ENCODE data around the gene PKIG. TPM values are rescaled to one million over a fixed set of nuclear protein-coding genes. Genes with fewer than 3 reads are reported as not detected.

Gene PKIG
- polyA plus RNA-seq, 4 donors: 16.3 to 47.8 (median 36.6) TPM

- H3K4me1 ChIP-seq (ENCODE audit: control insufficient read depth in 3 of 3, insufficient read depth in 2 of 3, low read depth in 1 of 3, low read length in 2 of 3): peaks cover 0 to 5% (median 0%) of the 10 kb centered on the region in 3 donors
- no peak for DNase-seq
- no peak overlapping the region for H3K27ac ChIP-seq (ENCODE audit: low read depth in 1 of 3, low read length in 2 of 3)
- H3K36me3 ChIP-seq (ENCODE audit: control insufficient read depth in 3 of 3, insufficient read depth in 2 of 3, low read depth in 1 of 3, low read length in 3 of 3): peaks cover 2 to 25% (median 3%) of the 10 kb centered on the region in 3 donors
- no peaks in the 10 kb centered on the region for H3K9me3 ChIP-seq (ENCODE audit: control insufficient read depth in 2 of 2, insufficient read depth in 1 of 2, low read depth in 1 of 2, low read length in 1 of 2)
- WGBS, 3 donors: 79 to 85% (median 80%) methylated on average over 3 of the region's 3 CpGs
- FAIRE-seq: no peak
- H3K4me3 ChIP-seq (ENCODE audit: low read depth in 1 of 3, low read length in 3 of 3): no peak overlapping the region
- H3K27me3 ChIP-seq (ENCODE audit: control insufficient read depth in 3 of 3, insufficient read depth in 3 of 3, low read length in 3 of 3): no peaks in the 10 kb centered on the region
Measured at GRCh38 chr20:44592366-44592765, 10.0 kb downstream of the PKIG start.

DNA sequence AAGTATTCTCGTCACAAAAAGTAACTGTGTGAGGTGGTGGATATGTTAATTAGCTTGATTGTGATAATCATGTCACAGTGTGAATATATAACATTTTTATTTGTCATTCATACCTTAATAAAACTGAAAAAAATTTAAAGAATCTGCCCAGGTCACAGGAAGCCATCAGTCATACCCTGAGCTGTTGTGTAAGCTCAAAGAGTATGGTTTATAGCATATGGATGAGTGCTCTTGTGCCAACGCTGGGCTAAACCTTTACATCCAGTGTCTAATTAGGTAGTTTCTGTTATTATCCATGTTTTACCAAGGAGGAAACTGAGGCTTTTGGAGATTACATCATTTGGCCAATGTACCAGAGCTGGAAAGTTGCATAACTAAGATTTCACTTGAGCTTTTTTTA lies 11.4 kb downstream of the PKIG start:
- DNase-seq (no peak), FAIRE-seq (no peak)
- H3K4me1 ChIP-seq (ENCODE audit: control insufficient read depth in 3 of 3, insufficient read depth in 2 of 3, low read depth in 1 of 3, low read length in 2 of 3): peaks cover 0 to 8% (median 0%) of the 10 kb centered on the region in 3 donors
- H3K9me3 ChIP-seq (ENCODE audit: control insufficient read depth in 2 of 2, insufficient read depth in 1 of 2, low read depth in 1 of 2, low read length in 1 of 2): no peaks in the 10 kb centered on the region
- 75 to 88% (median 87%) methylated on average over 2 of the region's 2 CpGs for WGBS, 3 donors
- H3K36me3 ChIP-seq (ENCODE audit: control insufficient read depth in 3 of 3, insufficient read depth in 2 of 3, low read depth in 1 of 3, low read length in 3 of 3): peaks cover 2 to 28% (median 3%) of the 10 kb centered on the region in 3 donors
- no peak overlapping the region for H3K4me3 ChIP-seq (ENCODE audit: low read depth in 1 of 3, low read length in 3 of 3)
- H3K27ac ChIP-seq (ENCODE audit: low read depth in 1 of 3, low read length in 2 of 3): no peak overlapping the region
- H3K27me3 ChIP-seq (ENCODE audit: control insufficient read depth in 3 of 3, insufficient read depth in 3 of 3, low read length in 3 of 3): no peaks in the 10 kb centered on the region

GRCh38 chr20:44594730-44595129 lies 12.4 kb downstream of the PKIG start:
- WGBS, 3 donors: 65 to 88% (median 73%) methylated on average over 1 of the region's 1 CpG
- no peak for DNase-seq

DNA sequence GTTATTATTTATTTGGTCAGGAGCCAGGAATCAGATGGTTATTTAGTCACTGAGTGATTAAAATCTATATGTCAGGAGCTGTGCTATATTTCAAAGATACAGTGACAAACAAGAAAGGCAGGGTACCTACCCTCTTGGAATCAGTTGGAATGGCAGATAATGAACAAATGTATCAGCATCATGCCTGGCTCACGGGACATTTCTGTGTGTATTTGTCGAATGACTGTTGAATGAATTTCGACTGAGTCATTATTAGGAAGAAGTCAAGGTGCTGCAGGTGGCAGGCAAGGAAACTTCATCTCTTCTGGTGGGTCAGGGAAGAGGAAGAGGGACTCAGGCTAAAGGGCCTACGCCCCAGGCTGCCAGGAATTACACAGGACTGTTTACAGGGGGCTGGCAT lies 13.6 kb downstream of the PKIG start:
- Histone ChIP-seq H3K27me3 (ENCODE audit: control insufficient read depth in 3 of 3, insufficient read depth in 3 of 3, low read length in 3 of 3) (no peaks in the 10 kb centered on the region), H3K9me3 (ENCODE audit: control insufficient read depth in 2 of 2, insufficient read depth in 1 of 2, low read depth in 1 of 2, low read length in 1 of 2) (no peaks in the 10 kb centered on the region), H3K4me3 (ENCODE audit: low read depth in 1 of 3, low read length in 3 of 3) (no peak overlapping the region), H3K27ac (ENCODE audit: low read depth in 1 of 3, low read length in 2 of 3) (no peak overlapping the region), H3K36me3 (ENCODE audit: control insufficient read depth in 3 of 3, insufficient read depth in 2 of 3, low read depth in 1 of 3, low read length in 3 of 3) (peaks cover 0 to 23% (median 3%) of the 10 kb centered on the region in 3 donors), H3K4me1 (ENCODE audit: control insufficient read depth in 3 of 3, insufficient read depth in 2 of 3, low read depth in 1 of 3, low read length in 2 of 3) (peaks cover 0 to 10% (median 9%) of the 10 kb centered on the region in 3 donors)
- DNase-seq (no peak), FAIRE-seq (no peak)
- 84 to 91% (median 86%) methylated on average over 4 of the region's 4 CpGs for WGBS, 3 donors

More at GRCh38 chr20:44594730-44595129, 12.4 kb downstream of the PKIG start:
- peaks cover 0 to 8% (median 0%) of the 10 kb centered on the region in 3 donors for H3K4me1 ChIP-seq (ENCODE audit: control insufficient read depth in 3 of 3, insufficient read depth in 2 of 3, low read depth in 1 of 3, low read length in 2 of 3)
- H3K27ac ChIP-seq (ENCODE audit: low read depth in 1 of 3, low read length in 2 of 3): peak overlapping the region in 1 of 3 donors; percentile 68
- no peak overlapping the region for H3K4me3 ChIP-seq (ENCODE audit: low read depth in 1 of 3, low read length in 3 of 3)
- H3K36me3 ChIP-seq (ENCODE audit: control insufficient read depth in 3 of 3, insufficient read depth in 2 of 3, low read depth in 1 of 3, low read length in 3 of 3): peaks cover 2 to 29% (median 3%) of the 10 kb centered on the region in 3 donors
- FAIRE-seq: no peak
- no peaks in the 10 kb centered on the region for H3K27me3 ChIP-seq (ENCODE audit: control insufficient read depth in 3 of 3, insufficient read depth in 3 of 3, low read length in 3 of 3)
- no peaks in the 10 kb centered on the region for H3K9me3 ChIP-seq (ENCODE audit: control insufficient read depth in 2 of 2, insufficient read depth in 1 of 2, low read depth in 1 of 2, low read length in 1 of 2)

DNA sequence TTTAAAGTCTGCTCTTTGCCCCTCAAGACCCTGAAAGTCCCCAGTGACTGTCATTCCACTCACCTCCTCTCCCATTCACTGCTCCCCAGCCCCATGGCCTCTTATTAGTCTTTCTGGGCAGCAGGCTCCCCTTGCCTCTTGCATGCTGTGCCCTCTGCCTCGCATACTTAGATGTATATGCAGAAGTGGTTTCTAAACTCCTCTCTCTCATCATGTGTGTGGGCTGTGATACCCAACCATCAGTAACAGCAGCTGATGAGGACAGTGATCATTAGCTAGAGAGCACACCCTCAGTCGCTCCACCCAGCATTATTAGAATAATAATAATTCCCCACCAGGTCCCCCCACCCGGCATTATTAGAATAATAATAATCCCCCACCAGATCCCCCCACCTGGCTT lies 14.5 kb downstream of the PKIG start:
- no peaks in the 10 kb centered on the region for H3K9me3 ChIP-seq (ENCODE audit: control insufficient read depth in 2 of 2, insufficient read depth in 1 of 2, low read depth in 1 of 2, low read length in 1 of 2)
- peaks cover 2 to 18% (median 15%) of the 10 kb centered on the region in 3 donors for H3K4me1 ChIP-seq (ENCODE audit: control insufficient read depth in 3 of 3, insufficient read depth in 2 of 3, low read depth in 1 of 3, low read length in 2 of 3)
- peaks cover 0 to 21% (median under 1%) of the 10 kb centered on the region in 3 donors for H3K36me3 ChIP-seq (ENCODE audit: control insufficient read depth in 3 of 3, insufficient read depth in 2 of 3, low read depth in 1 of 3, low read length in 3 of 3)
- DNase-seq (no peak), FAIRE-seq (no peak)
- WGBS, 3 donors: 86 to 92% (median 86%) methylated on average over 3 of the region's 3 CpGs
- no peaks in the 10 kb centered on the region for H3K27me3 ChIP-seq (ENCODE audit: control insufficient read depth in 3 of 3, insufficient read depth in 3 of 3, low read length in 3 of 3)
- H3K27ac ChIP-seq (ENCODE audit: low read depth in 1 of 3, low read length in 2 of 3): no peak overlapping the region
- H3K4me3 ChIP-seq (ENCODE audit: low read depth in 1 of 3, low read length in 3 of 3): no peak overlapping the region

GRCh38 chr20:44597516-44597915 lies 15.1 kb downstream of the PKIG start:
- 72 to 90% (median 89%) methylated on average over 4 of the region's 4 CpGs for WGBS, 3 donors

DNA sequence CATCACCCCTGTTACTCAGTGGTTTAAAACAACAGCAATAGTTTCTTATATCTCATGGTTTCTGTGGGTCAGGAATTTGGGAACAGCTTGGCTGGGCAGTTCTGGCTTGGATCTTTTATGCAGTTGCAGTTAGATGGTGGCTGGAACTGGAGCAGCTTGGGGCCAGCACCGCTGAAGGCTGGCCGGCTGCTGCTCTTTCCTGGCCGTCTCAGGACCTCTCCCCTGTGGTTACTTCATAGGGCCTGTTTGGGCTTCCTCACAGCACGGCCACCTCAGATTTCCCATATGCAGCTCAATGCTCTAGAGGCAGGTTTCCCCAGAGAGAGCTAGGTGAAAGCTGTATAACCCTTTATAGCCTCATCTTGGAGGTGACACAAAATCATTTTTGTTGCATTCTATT lies 15.6 kb downstream of the PKIG start:
- no peak for DNase-seq
- 63 to 93% (median 66%) methylated on average over 4 of the region's 4 CpGs for whole genome bisulfite sequencing, 3 donors
- no peak overlapping the region for H3K4me3 ChIP-seq (ENCODE audit: low read depth in 1 of 3, low read length in 3 of 3)
- H3K4me1 ChIP-seq (ENCODE audit: control insufficient read depth in 3 of 3, insufficient read depth in 2 of 3, low read depth in 1 of 3, low read length in 2 of 3): peaks cover 2 to 24% (median 15%) of the 10 kb centered on the region in 3 donors
- H3K9me3 ChIP-seq (ENCODE audit: control insufficient read depth in 2 of 2, insufficient read depth in 1 of 2, low read depth in 1 of 2, low read length in 1 of 2): no peaks in the 10 kb centered on the region
- no peaks in the 10 kb centered on the region for H3K27me3 ChIP-seq (ENCODE audit: control insufficient read depth in 3 of 3, insufficient read depth in 3 of 3, low read length in 3 of 3)
- H3K27ac ChIP-seq (ENCODE audit: low read depth in 1 of 3, low read length in 2 of 3): peak overlapping the region in 1 of 3 donors; percentile 79
- no peak for FAIRE-seq
- H3K36me3 ChIP-seq (ENCODE audit: control insufficient read depth in 3 of 3, insufficient read depth in 2 of 3, low read depth in 1 of 3, low read length in 3 of 3): peaks cover 0 to 13% (median 0%) of the 10 kb centered on the region in 3 donors

More at GRCh38 chr20:44597516-44597915, 15.1 kb downstream of the PKIG start:
- FAIRE-seq: no peak
- no peaks in the 10 kb centered on the region for H3K27me3 ChIP-seq (ENCODE audit: control insufficient read depth in 3 of 3, insufficient read depth in 3 of 3, low read length in 3 of 3)
- peaks cover 0 to 15% (median 0%) of the 10 kb centered on the region in 3 donors for H3K36me3 ChIP-seq (ENCODE audit: control insufficient read depth in 3 of 3, insufficient read depth in 2 of 3, low read depth in 1 of 3, low read length in 3 of 3)
- H3K27ac ChIP-seq (ENCODE audit: low read depth in 1 of 3, low read length in 2 of 3): peak overlapping the region in 1 of 3 donors; percentile 79
- no peak overlapping the region for H3K4me3 ChIP-seq (ENCODE audit: low read depth in 1 of 3, low read length in 3 of 3)
- peaks cover 2 to 24% (median 15%) of the 10 kb centered on the region in 3 donors for H3K4me1 ChIP-seq (ENCODE audit: control insufficient read depth in 3 of 3, insufficient read depth in 2 of 3, low read depth in 1 of 3, low read length in 2 of 3)
- DNase-seq: no peak
- H3K9me3 ChIP-seq (ENCODE audit: control insufficient read depth in 2 of 2, insufficient read depth in 1 of 2, low read depth in 1 of 2, low read length in 1 of 2): no peaks in the 10 kb centered on the region

- Histone ChIP-seq H3K27ac (ENCODE audit: low read depth in 1 of 3, low read length in 2 of 3) (peak overlapping the region in 2 of 3 donors; percentile 4 to 79), H3K9me3 (ENCODE audit: control insufficient read depth in 2 of 2, insufficient read depth in 1 of 2, low read depth in 1 of 2, low read length in 1 of 2) (no peaks in the 10 kb centered on the region), H3K27me3 (ENCODE audit: control insufficient read depth in 3 of 3, insufficient read depth in 3 of 3, low read length in 3 of 3) (no peaks in the 10 kb centered on the region), H3K4me1 (ENCODE audit: control insufficient read depth in 3 of 3, insufficient read depth in 2 of 3, low read depth in 1 of 3, low read length in 2 of 3) (peaks cover 2 to 24% (median 15%) of the 10 kb centered on the region in 3 donors), H3K4me3 (ENCODE audit: low read depth in 1 of 3, low read length in 3 of 3) (no peak overlapping the region), H3K36me3 (ENCODE audit: control insufficient read depth in 3 of 3, insufficient read depth in 2 of 3, low read depth in 1 of 3, low read length in 3 of 3) (peaks cover 0 to 15% (median 0%) of the 10 kb centered on the region in 3 donors)
- FAIRE-seq (no peak), DNase-seq (no peak)
- WGBS, 3 donors: 69 to 91% (median 78%) methylated on average over 4 of the region's 4 CpGs
Measured at GRCh38 chr20:44598423-44599305, 16.3 kb downstream of the PKIG start.
